Measurements from ENCODE around the gene MFN2.

GRCh38 chr1:11957398-11957797 lies 22.8 kb upstream of the MFN2 start:
- TF ChIP-seq MAX (IDR thresholded peaks at IDR 0.05), result no peak
- TF ChIP-seq ATF3 (IDR thresholded peaks at IDR 0.05), result no peak
- no peak for TF ChIP-seq GABPA (IDR thresholded peaks at IDR 0.05 in 1 of 2, conservative IDR thresholded peaks at IDR 0.05 in 1 of 2)
- TF ChIP-seq TAF1 (conservative IDR thresholded peaks at IDR 0.05), result no peak
- TF ChIP-seq CTCF (IDR thresholded peaks at IDR 0.05; ENCODE audit: low read depth, low read length, missing input control), result no peak
- no peak for TF ChIP-seq YY1 (IDR thresholded peaks at IDR 0.05)
- TF ChIP-seq REST (IDR thresholded peaks at IDR 0.05), result no peak
- TF ChIP-seq ZBTB33 (IDR thresholded peaks at IDR 0.05), result no peak

Data from liver (tissue), 3 donors.